ENCODE data around the gene CFLAR. TPM values are rescaled to one million over a fixed set of nuclear protein-coding genes. Genes with fewer than 3 reads are reported as not detected.
A peak's percentile ranks its signal among the peaks of the same experiment; 100 is the strongest.

CFLAR gene
- total and polyA plus RNA-seq, 2 of the 4 experiments (the other 2 are of a cell fraction): 29.2 to 59.9 TPM

- peak; percentile 72; the same call in 1 of the 2 replicates for TF ChIP-seq MXI1 (IDR thresholded peaks at IDR 0.05; ENCODE audit: borderline replicate concordance, low read depth, low read length)
- no peak for TF ChIP-seq RFX5 (IDR thresholded peaks at IDR 0.05; ENCODE audit: low read depth, low read length)
These were observed 44.3 kb upstream of the CFLAR start, which contains the start of the genes HYCC2 and NDUFB3 (continued) for GRCh38 chr2:201071479-201072200.

GRCh38 chr2:201072201-201072530 lies 43.8 kb upstream of the CFLAR start:
- Histone ChIP-seq H2AK5ac (ENCODE audit: low read depth, low read length) (no peak overlapping the region), H3K27ac (ENCODE audit: insufficient read depth, low read length) (peak overlapping the region; percentile 68), H3K4me1 (ENCODE audit: control insufficient read depth, insufficient read depth, low read length) (no peaks in the 10 kb centered on the region), H2BK15ac (ENCODE audit: low read depth, low read length) (no peak overlapping the region), H2AK9ac (replicated peaks; ENCODE audit: low read depth, low read length, poor library complexity) (no peak overlapping the region), H3K79me1 (ENCODE audit: low read depth in 1 of 2, low read length in 2 of 2) (peaks cover 3 to 45% of the 10 kb centered on the region in 2 experiments), H3K14ac (replicated peaks; ENCODE audit: low read depth, low read length) (peak overlapping the region; percentile 39), H3K23ac (ENCODE audit: low read depth, low read length) (no peak overlapping the region), H3K4me2 (ENCODE audit: low read depth, low read length) (peak overlapping the region; percentile 88), H3K27me3 (ENCODE audit: control insufficient read depth, insufficient read depth, low read length) (no peaks in the 10 kb centered on the region), H3K4ac (ENCODE audit: low read depth, low read length) (peak overlapping the region; percentile 76), H3K56ac (ENCODE audit: extremely low read depth, insufficient read depth, low read length) (peak overlapping the region; percentile 40), H2BK120ac (ENCODE audit: low read depth, low read length) (no peak overlapping the region), H4K8ac (ENCODE audit: low read depth in 2 of 2, low read length in 2 of 2) (peak overlapping the region; percentile 62 to 99), H3K36me3 (ENCODE audit: control insufficient read depth, insufficient read depth, low read length) (no peaks in the 10 kb centered on the region), H4K5ac (ENCODE audit: low read depth, low read length) (peak overlapping the region; percentile 60), H2BK5ac (ENCODE audit: low read depth, low read length, poor library complexity, severe bottlenecking) (peak overlapping the region; percentile 94), H3K4me3 (ENCODE audit: insufficient read depth, low read depth, low read length) (peak overlapping the region; percentile 94), H3K18ac (ENCODE audit: low read depth, low read length) (no peak overlapping the region), H3K9me1 (ENCODE audit: insufficient read depth, low read length) (no peaks in the 10 kb centered on the region), H2AFZ (replicated peaks; ENCODE audit: low read length, poor library complexity) (peak overlapping the region; percentile 96), H2BK20ac (ENCODE audit: low read depth, low read length) (no peak overlapping the region), H3K9ac (ENCODE audit: low read depth, low read length) (peak overlapping the region; percentile 89), H3K9me3 (ENCODE audit: control insufficient read depth, insufficient read depth, low read length) (no peaks in the 10 kb centered on the region), H4K91ac (ENCODE audit: insufficient read depth, low read depth, low read length) (0 out of 2 replicates have a peak overlapping the region, but pooled peaks have one; percentile 7), H4K20me1 (ENCODE audit: insufficient read depth, low read length) (0 out of 2 replicates have a peak, but pooled peaks cover 5% of the 10 kb centered on the region)
- TF ChIP-seq CEBPB (IDR thresholded peaks at IDR 0.05; ENCODE audit: low read depth, low read length): no peak
- no peak for TF ChIP-seq RFX5 (IDR thresholded peaks at IDR 0.05; ENCODE audit: low read depth, low read length)
- no peak for TF ChIP-seq FOS (IDR thresholded peaks at IDR 0.05; ENCODE audit: low read depth, low read length)
- TF ChIP-seq RAD21 (IDR thresholded peaks at IDR 0.05; ENCODE audit: low read length): no peak
- TF ChIP-seq BHLHE40 (IDR thresholded peaks at IDR 0.05; ENCODE audit: low read depth, low read length): no peak
- TF ChIP-seq ELK1 (IDR thresholded peaks at IDR 0.05; ENCODE audit: borderline replicate concordance, low read depth, low read length): no peak
- TF ChIP-seq USF2 (IDR thresholded peaks at IDR 0.05; ENCODE audit: low read depth, low read length): no peak
- no CpG with 5 or more reads among the region's 5 CpGs for WGBS, 2 experiments (ENCODE audit: extremely low coverage in 2 of 2, insufficient read length in 1 of 2)
- in situ Hi-C loops (cut with MboI; ENCODE audit: low sequenced_read_pairs) (no loop called here), dilution Hi-C loops (cut with HindIII; ENCODE audit: low sequenced_read_pairs, unreplicated experiment) (no loop called here), intact Hi-C loops (cut with micrococcal nuclease) (loop anchor here (5.0 kb wide), 2 partner anchors 45 to 105 kb away; partner anchors contain the start of gene CFLAR)
- DNase-seq: no peak
- BruUV-seq (replicated peaks): TSS peak; percentile 77
- POLR2A ChIA-PET (ENCODE audit: unreplicated experiment): no interaction called here
- CTCF ChIA-PET: no interaction called here
- no peak for ATAC-seq (ENCODE audit: low read depth)

All from IMR-90 (cell line).